ENCODE data around the gene PI4K2A.

DNA sequence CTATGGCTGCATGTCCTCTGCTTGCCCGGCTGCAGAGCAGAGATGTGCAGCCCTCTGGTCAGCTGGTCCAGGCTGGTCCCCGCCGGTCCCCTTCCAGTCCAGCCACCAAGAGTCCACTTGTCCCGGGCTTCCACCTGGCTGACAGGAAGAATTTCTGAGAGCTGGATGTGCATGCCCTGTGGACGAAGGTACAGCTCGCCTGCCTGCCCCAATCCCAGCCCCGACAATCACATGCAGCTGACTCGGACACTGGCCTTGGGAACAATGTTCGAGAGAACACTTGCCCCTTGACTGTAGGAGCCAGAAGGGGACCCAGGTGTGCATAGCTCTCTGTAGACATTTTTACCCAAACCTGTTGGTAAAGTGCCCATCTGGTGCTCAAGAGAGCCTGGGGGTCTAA lies 34.8 kb downstream of the PI4K2A start:
- TF ChIP-seq, protein P1, sequence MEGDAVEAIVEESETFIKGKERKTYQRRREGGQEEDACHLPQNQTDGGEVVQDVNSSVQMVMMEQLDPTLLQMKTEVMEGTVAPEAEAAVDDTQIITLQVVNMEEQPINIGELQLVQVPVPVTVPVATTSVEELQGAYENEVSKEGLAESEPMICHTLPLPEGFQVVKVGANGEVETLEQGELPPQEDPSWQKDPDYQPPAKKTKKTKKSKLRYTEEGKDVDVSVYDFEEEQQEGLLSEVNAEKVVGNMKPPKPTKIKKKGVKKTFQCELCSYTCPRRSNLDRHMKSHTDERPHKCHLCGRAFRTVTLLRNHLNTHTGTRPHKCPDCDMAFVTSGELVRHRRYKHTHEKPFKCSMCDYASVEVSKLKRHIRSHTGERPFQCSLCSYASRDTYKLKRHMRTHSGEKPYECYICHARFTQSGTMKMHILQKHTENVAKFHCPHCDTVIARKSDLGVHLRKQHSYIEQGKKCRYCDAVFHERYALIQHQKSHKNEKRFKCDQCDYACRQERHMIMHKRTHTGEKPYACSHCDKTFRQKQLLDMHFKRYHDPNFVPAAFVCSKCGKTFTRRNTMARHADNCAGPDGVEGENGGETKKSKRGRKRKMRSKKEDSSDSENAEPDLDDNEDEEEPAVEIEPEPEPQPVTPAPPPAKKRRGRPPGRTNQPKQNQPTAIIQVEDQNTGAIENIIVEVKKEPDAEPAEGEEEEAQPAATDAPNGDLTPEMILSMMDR (IDR thresholded peaks at IDR 0.05; ENCODE audit: insufficient read depth, low read length, poor library complexity, severe bottlenecking), result no peak
- TF ChIP-seq EZH2phosphoT487 (conservative IDR thresholded peaks at IDR 0.05; ENCODE audit: low read length), result no peak
